GM12892 (cell line): Measurements from ENCODE around the gene TMEM123.
A peak's percentile ranks its signal among the peaks of the same experiment; 100 is the strongest.

Experiments
- DNase-seq: peaks from one replicate; pipeline ENCODE4 v3.0.0; 2011; ENCODE audit not compliant: insufficient read length
- FAIRE-seq: peaks from 2 replicates; lab custom pipeline; 2011; peaks lifted over from hg19 to GRCh38; lab: Jason Lieb, UNC
- POLR2A ChIP-seq: IDR thresholded peaks from 2 replicates; pipeline ENCODE4 v1.6.1; 2011; ENCODE audit warnings: low read depth, low read length, control low read depth
- POLR2AphosphoS5 ChIP-seq: IDR thresholded peaks from 2 replicates; pipeline ENCODE4 v1.6.1; 2011; ENCODE audit warnings: low read depth, low read length, control low read depth
- TAF1 ChIP-seq: IDR thresholded peaks from 2 replicates; pipeline ENCODE4 v1.6.1; 2011; ENCODE audit warnings: low read depth, mild to moderate bottlenecking, control low read depth, low read length, borderline replicate concordance

Gene TMEM123

DNA sequence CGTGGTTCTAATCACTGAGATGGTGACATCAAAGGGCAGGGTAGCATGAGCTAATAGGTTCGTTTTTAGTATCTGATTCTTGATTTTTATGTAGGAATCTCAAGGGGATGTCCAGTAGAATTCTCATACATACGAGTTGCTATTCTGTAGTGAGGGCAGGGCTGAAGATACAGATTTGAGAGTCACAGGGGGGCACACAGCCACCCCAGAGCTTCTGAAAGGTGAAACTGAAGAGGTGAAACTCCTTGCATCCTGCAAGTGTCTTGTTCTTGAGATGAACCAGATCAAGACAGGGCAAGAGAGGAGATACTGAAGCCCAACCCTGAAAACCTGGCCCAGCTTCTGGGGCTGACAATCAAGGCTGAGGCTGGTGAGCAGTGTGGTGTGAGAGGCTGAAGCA is 35.6 kb upstream of the TMEM123 start:
- TF ChIP-seq POLR2AphosphoS5 (no peak), POLR2A (no peak), TAF1 (no peak)
- DNase-seq (no peak), FAIRE-seq (peak; percentile 86)

DNA sequence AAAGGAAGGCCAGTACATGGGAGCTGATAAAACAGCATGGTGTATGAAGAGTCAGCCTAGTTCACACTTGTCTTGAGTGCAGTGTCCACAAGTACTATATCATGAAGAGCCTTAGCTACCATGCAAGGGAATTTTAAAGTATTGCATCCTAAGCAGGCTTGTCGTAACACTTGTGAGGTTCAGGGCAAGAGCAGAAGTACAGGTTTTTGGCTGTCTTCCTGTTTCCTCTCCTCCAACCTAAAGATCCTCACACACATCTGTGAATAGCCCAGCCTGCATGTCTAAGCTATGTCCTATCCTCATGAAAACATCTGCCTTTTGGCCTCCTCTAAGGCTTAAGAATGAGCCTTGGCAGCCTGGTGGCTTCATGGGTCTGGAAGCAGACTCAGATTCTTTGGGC is 34.6 kb upstream of the TMEM123 start:
- TF ChIP-seq TAF1 = no peak
- no peak for TF ChIP-seq POLR2AphosphoS5
- TF ChIP-seq POLR2A = no peak
- FAIRE-seq = peak; percentile 58
- no peak for DNase-seq

DNA sequence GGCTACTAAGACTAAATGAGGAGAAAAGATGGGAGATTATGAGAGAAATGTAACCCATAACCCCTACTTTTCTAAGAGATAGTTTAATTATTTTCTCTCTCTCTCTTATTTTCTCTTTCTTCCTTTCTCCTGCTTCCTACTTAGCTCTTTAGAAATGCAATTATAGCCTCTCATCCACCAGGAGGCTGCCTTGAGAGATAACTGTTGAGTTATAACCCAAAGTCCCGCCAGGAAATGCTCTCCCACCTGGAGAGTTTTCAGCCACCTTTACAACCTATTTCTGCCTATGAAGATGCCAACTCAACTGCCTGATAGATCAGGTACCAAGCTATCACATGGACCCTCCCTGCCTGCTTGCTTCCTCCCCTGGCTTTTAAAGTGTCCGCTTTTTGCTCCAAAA is 34.0 kb upstream of the TMEM123 start:
- FAIRE-seq = no peak
- TF ChIP-seq TAF1 = no peak
- no peak for TF ChIP-seq POLR2AphosphoS5
- TF ChIP-seq POLR2A = no peak
- no peak for DNase-seq

DNA sequence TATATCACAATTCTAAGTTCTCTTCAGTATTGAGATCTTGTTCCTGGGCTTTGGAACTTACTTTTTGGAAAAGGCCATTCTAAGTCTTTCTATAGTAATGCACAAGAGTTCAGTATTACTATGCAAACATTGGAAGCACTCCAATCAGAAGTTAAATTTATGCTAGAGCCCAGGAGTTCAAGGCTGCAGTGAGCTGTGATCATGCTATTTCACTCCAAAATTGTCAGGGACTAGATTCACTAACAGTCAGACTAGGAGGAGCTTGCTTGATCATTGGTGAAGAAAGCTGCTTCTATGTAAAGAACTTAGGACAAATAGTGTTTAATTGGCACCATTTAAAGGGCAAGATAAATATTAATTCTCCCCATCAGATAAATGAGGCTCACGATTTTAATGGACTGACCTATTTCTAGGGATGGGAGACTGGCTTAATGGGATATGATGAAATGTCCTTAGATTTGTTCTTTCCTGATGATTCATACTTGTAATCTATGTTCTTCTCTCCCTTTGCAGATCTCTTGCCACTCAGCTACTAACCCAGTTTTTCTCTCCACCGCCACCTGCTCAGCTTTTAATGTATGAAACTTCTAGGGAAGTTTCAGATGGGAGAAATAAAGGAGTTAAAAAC is 32.6 kb upstream of the TMEM123 start:
- TF ChIP-seq POLR2A (no peak), POLR2AphosphoS5 (no peak), TAF1 (no peak)
- DNase-seq (no peak), FAIRE-seq (no peak)

DNA sequence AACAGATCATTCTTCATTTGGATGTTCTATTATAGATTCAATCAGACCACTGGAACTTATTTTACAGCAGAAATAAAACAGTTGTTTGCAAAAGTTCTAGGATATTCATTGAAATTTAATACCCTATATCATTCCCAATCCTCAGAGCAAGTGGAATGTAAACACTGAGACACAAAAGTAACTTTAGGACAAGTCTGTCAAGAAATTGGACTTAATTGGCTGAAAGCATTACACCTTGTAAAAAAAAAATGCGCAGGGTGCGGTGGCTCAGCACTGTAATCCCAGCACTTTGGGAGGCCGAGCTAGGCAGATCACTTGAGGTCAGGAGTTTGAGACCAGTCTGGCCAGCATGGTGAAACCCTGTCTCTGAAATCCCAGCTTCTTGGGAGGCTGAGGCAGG is 29.9 kb upstream of the TMEM123 start:
- DNase-seq = no peak
- TF ChIP-seq POLR2AphosphoS5 = no peak
- no peak for TF ChIP-seq TAF1
- no peak for TF ChIP-seq POLR2A
- FAIRE-seq = no peak

DNA sequence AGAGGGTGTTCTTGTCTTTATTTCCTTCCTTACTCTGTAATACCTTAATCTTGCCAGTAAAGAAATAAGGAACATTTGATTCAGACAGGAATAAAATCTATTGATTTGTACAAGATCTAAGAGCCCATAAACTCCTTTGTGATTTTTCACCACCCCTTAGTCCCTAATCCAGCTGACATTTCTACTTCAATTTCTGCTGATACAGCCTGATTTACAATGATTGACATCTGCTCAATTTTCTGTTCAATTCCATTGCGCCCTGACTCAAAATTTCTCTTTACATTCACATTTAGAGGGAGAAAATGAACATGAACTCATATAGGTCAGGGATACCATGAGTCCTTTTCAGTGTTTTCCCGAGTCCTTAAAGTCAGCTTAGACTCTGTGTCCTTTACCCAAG is 27.2 kb upstream of the TMEM123 start:
- peak; percentile 62 for FAIRE-seq
- TF ChIP-seq POLR2A = no peak
- TF ChIP-seq TAF1 = no peak
- no peak for TF ChIP-seq POLR2AphosphoS5
- no peak for DNase-seq

DNA sequence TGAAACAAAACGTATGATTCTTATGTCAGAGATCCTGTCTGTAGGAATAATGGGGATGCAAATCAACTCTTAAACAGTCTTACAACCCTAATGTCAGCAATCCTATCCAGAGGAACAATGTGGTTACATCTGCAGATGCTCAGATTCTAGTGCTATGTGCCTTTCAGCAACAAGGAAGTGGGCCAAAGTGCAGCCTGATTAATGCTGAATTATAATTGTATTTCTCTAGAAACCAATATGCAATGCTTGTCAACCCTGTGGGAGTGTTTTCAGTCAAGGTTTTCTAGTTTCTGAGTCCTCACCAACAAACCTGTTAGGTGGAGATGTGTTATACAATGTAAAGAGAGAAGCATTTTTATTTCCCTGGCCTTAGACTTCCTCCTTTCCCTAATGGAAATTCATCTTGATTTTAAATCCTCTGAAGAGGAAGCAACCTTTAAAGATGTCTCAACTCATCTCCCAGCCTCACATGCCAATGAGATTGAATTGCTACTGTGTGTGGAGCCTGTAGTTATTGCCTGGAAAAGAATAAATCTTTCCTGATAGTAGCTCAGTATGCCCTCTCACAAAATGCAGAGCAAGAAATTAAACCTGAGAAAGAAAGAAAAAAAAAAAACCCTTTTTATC is 26.2 kb upstream of the TMEM123 start:
- FAIRE-seq (no peak), DNase-seq (no peak)
- no peak for TF ChIP-seq POLR2AphosphoS5

DNA sequence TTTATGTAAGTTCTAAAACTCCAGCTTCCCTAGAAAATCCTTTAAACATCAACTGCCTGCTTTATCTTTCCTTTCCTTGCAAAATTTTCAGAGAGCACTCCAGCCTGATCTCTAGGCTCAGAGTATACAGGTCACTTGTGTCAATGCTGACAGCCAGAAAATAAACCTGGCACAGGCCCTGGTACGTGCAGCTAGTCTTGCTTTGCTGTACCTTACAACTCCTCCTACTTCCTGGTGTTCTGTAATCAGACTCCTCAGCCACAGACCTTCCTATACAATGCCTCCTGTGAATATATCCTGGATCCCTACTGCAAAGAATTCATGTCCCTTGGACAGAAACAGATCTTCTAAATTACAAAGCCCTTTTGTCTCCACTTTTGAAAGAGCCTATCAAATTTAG is 24.2 kb upstream of the TMEM123 start:
- DNase-seq (no peak), FAIRE-seq (peak; percentile 81)
- TF ChIP-seq POLR2AphosphoS5 (no peak), POLR2A (no peak), TAF1 (no peak)

DNA sequence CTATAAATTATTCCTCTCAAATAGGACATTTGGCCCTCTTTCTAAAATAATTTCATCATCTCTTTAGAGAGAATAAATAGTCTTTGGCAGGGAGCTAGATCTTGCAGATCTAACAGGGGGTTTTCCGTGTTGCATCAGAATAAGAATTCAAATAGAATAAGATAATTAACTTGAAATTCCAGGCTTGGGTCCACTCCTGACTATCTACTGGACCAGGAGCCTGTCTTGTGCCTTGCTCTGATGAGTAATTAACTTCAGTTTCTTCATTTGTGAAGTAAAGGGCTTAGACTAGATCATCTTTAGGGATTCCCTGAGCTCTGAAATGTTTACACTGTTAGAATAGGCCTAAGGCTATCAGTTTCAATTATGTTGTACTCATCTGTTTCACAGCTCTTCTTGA is 23.5 kb upstream of the TMEM123 start:
- TF ChIP-seq TAF1 (no peak), POLR2A (no peak), POLR2AphosphoS5 (no peak)
- FAIRE-seq (no peak), DNase-seq (no peak)

DNA sequence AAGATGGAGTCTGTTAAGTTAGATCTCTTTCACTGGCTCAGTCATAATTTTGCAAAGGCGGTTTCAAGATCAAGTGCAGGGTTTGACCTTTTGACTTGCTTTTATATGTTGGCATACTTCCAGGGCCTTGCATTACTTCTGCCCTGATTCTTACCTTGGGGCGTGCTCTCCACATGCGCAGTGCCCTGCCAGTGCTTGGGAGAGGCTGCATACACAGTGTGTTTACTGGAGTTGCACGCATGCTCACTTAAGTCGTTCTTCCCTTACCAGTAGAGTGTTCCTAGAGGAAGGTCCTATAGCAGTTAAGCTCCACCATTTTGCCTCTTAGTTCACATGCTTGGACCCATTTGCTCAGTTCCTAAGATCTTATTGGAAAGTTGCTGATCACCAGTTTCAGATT is 21.0 kb upstream of the TMEM123 start:
- TF ChIP-seq POLR2A (no peak), POLR2AphosphoS5 (no peak), TAF1 (no peak)
- DNase-seq (no peak), FAIRE-seq (peak; percentile 67)

DNA sequence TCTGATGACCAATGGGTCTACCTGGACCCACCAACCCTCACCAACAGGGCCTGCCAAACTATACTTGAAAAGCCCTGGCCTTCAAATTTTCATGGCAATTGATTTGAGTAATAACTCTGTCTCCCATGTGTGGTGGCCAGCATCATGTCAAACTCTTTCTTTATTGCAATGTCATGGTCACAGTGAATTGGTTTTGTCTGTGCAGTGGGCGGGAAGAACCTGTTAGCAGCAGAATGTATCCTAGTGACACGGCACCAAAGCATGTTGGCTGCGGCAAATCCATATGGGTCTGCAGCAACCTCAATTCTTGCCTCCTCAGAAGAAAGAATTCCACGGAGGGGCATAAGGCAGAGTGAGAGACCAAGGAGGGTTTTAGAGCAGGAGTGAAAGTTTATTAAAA is 19.6 kb upstream of the TMEM123 start:
- no peak for DNase-seq
- FAIRE-seq = no peak
- no peak for TF ChIP-seq POLR2AphosphoS5
- TF ChIP-seq POLR2A = no peak
- no peak for TF ChIP-seq TAF1

DNA sequence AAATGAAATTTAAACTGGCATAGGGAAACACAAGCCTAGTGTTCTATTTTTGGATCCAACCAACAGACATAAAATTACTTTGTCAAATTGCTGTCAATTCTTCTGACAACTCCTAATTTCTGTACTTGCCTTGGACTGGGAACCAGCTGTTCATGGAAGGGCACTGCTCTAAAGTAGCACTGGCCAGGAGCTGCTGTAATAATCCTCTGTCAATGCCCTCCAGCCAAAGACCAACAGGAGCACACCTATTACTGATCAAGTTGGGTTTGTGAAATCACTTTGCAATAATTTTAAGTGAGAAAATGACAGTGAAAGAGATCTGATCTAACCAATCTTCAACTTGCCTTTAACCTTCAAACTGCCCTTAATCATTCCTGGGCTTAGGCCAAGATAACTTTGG is 18.9 kb upstream of the TMEM123 start:
- FAIRE-seq = peak; percentile 27
- DNase-seq = no peak
- TF ChIP-seq POLR2A (no peak), TAF1 (no peak), POLR2AphosphoS5 (no peak)

DNA sequence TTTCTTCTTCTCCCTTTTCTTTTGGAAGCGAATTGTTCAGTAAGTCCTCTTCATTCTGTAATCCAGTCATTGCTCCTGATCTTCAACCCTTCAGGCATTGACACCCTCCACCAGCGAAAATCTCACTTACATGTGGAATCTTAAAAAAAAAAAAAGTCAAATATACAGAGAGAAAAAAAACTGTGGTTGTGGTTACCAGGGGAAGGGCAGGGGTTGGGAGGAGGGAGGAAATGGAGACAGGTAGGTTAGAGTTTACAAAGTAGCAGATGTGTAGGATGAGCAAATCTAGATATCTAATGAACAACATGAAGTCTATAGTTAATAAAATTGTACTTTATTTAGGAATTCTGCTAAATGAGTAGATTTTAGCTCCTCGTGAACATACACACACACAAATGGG is 17.7 kb upstream of the TMEM123 start:
- no peak for DNase-seq
- FAIRE-seq = no peak
- TF ChIP-seq TAF1 = no peak
- TF ChIP-seq POLR2AphosphoS5 = no peak
- no peak for TF ChIP-seq POLR2A

DNA sequence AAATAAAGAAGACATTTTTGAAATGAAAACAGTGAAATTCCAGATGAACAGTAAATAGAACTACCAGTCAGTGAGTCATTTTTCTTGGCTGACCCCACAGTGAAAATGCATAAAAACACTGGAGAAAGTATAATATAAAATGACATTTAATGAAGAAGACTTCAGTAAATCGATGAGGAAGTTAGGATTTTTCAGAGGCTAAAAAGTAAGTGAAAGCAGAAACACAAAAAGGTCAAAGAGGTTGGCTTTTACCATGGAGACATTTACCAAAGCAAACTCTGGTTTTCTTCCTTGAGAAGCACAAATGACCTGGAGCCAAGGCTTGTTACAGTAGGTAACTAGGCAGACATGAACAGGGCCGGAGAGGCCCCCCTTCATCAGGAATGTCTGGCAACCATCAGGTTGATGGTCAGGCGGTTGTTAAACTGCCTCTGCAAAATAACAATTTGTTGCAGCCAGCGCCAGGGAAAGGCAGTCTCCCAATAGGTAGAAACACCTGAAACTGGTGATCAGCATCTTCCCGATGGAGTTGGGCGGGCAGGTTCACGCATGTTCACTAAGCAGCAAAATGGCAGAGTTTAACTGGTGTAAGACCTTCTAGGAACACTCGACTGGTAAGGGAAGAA is 16.7 kb upstream of the TMEM123 start:
- TF ChIP-seq POLR2A = no peak
- TF ChIP-seq TAF1 = no peak
- no peak for TF ChIP-seq POLR2AphosphoS5
- DNase-seq (no peak), FAIRE-seq (no peak)
